GM12878 (cell line): Measurements from ENCODE around the gene GPBP1L1. TPM values are rescaled to one million over a fixed set of nuclear protein-coding genes. Genes with fewer than 3 reads are reported as not detected.
A peak's percentile ranks its signal among the peaks of the same experiment; 100 is the strongest.

ENCODE experiments used
- ATAC-seq: fragments of 200-7000 bp; cut with Tn5 transposase; 3 replicates; pipeline ENCODE4 v1.9.1; 2020; ENCODE audit warnings: mild to moderate bottlenecking, moderate library complexity
- BruUV-seq: library from RNA; stranded (reverse); fragments of 400-500 nt; replicated peaks from 2 replicates; lab custom pipeline; 2021; lab: Mats Ljungman, UMichigan
- CTCF ChIA-PET: fragments of 300-600 bp; sonication (Branson Sonifier 250); formaldehyde crosslinking; extraction: SDS; loops from one replicate; lab custom pipeline; 2021; ENCODE audit warnings: inconsistent platforms; lab: Yijun Ruan, JAX
- POLR2A ChIA-PET: fragments of 350-600 bp; formaldehyde crosslinking; extraction: SDS; loops from one replicate; lab custom pipeline; 2021; ENCODE audit warnings: inconsistent platforms; lab: Charles Lee
- RAD21 ChIA-PET: fragments of 300-600 bp; sonication (Branson Sonifier 250); formaldehyde crosslinking; loops from one replicate; lab custom pipeline; 2023; ENCODE audit warnings: antibody characterized with exemption; ENCODE audit not compliant: unreplicated experiment; lab: Charles Lee
- SMC1A ChIA-PET: fragments of 300-600 bp; sonication (Branson Sonifier 250); formaldehyde crosslinking; loops from one replicate; lab custom pipeline; 2023; ENCODE audit not compliant: unreplicated experiment, uncharacterized antibody; lab: Charles Lee
- DNase-seq: peaks from one replicate; pipeline ENCODE4 v3.0.0-alpha.2; 2011; ENCODE audit warnings: low read depth, low spot score
- FAIRE-seq: peaks from 3 replicates; lab custom pipeline; 2011; peaks lifted over from hg19 to GRCh38; lab: Jason Lieb, UNC
- H2AFZ ChIP-seq: 2 replicates; pipeline ENCODE4 v1.6.0; 2011; ENCODE audit warnings: low read depth, low read length, control low read depth; ENCODE audit not compliant: control insufficient read depth
- H3K27ac ChIP-seq: 2 replicates; pipeline ENCODE4 v1.5.1; 2011; ENCODE audit warnings: control low read depth; ENCODE audit not compliant: control insufficient read depth, insufficient read depth
- H3K27me3 ChIP-seq, 2 experiments: replicated peaks in 1 of 2; 2 replicates each; pipeline versions ENCODE4 v1.6.0 to v1.6.1; 2011; ENCODE audit warnings: low read length in 1 of 2; ENCODE audit not compliant: control insufficient read depth in 2 of 2, insufficient read depth in 2 of 2
- H3K36me3 ChIP-seq, 2 experiments: 2 replicates each; pipeline ENCODE4 v1.5.1; 2011; ENCODE audit warnings: low read length in 1 of 2; ENCODE audit not compliant: control insufficient read depth in 2 of 2, insufficient read depth in 2 of 2
- H3K4me1 ChIP-seq: 2 replicates; pipeline ENCODE4 v1.6.1; 2011; ENCODE audit warnings: mild to moderate bottlenecking, low read length, moderate library complexity, mixed read lengths; ENCODE audit not compliant: control insufficient read depth, insufficient read depth
- H3K4me2 ChIP-seq: 2 replicates; pipeline ENCODE4 v1.6.0; 2011; ENCODE audit warnings: control low read depth; ENCODE audit not compliant: control insufficient read depth, insufficient read depth
- H3K4me3 ChIP-seq: fragments of 200-600 bp; sonication (generic); 2 replicates; pipeline ENCODE4 v1.5.1; 2016
- H3K79me2 ChIP-seq: 2 replicates; pipeline ENCODE4 v1.6.0; 2011; ENCODE audit warnings: low read length; ENCODE audit not compliant: control insufficient read depth, insufficient read depth
- H3K9ac ChIP-seq: 2 replicates; pipeline ENCODE4 v1.8.0; 2011; ENCODE audit warnings: low read length, control low read depth, mixed read lengths; ENCODE audit not compliant: control insufficient read depth, insufficient read depth
- H3K9me3 ChIP-seq: replicated peaks from 3 replicates; pipeline ENCODE4 v1.5.1; 2011; ENCODE audit warnings: mild to moderate bottlenecking, low read length; ENCODE audit not compliant: control insufficient read depth, insufficient read depth
- H4K20me1 ChIP-seq: 2 replicates; pipeline ENCODE4 v1.6.0; 2011; ENCODE audit not compliant: control insufficient read depth, insufficient read depth
- BACH1 ChIP-seq: fragments of 450-650 bp; IDR thresholded peaks from 2 replicates; pipeline ENCODE4 v1.6.1; 2017; ENCODE audit warnings: mild to moderate bottlenecking, borderline replicate concordance
- CHD1 ChIP-seq: IDR thresholded peaks from 2 replicates; pipeline ENCODE4 v1.6.1; 2012; ENCODE audit warnings: low read depth, low read length, improper control_type of control experiment
- CREM ChIP-seq: IDR thresholded peaks from 2 replicates; pipeline ENCODE4 v1.6.1; 2014; ENCODE audit warnings: antibody characterized with exemption, low read depth
- EP300 ChIP-seq, 2 experiments: fragments of 150-350 bp in 1 of 2; IDR thresholded peaks; 2 replicates each; pipeline ENCODE4 v1.6.1; 2011 to 2012; ENCODE audit warnings: low read depth in 2 of 2, low read length in 2 of 2, borderline replicate concordance in 1 of 2, improper control_type of control experiment in 1 of 2, inconsistent platforms in 1 of 2; ENCODE audit not compliant: control insufficient read depth in 1 of 2
- ETV6 ChIP-seq, 2 experiments: fragments of 450-650 bp in 1 of 2; IDR thresholded peaks in 1 of 2; conservative IDR thresholded peaks in 1 of 2; 2 replicates each; pipeline ENCODE4 v1.6.1; 2014; ENCODE audit warnings: antibody characterized with exemption in 1 of 2, borderline replicate concordance in 1 of 2, low read depth in 1 of 2, mild to moderate bottlenecking in 1 of 2, moderate library complexity in 1 of 2
- HDAC2 ChIP-seq: fragments of 200-600 bp; sonication (generic); IDR thresholded peaks from 2 replicates; pipeline ENCODE4 v1.6.1; 2017
- IRF5 ChIP-seq: fragments of 450-650 bp; IDR thresholded peaks from 2 replicates; pipeline ENCODE4 v1.6.1; 2017; ENCODE audit warnings: borderline replicate concordance
- NR2C1 ChIP-seq: fragments of 450-650 bp; IDR thresholded peaks from 2 replicates; pipeline ENCODE4 v1.6.1; 2017; ENCODE audit warnings: antibody characterized with exemption, mild to moderate bottlenecking, moderate library complexity
- NRF1 ChIP-seq: conservative IDR thresholded peaks from 2 replicates; pipeline ENCODE4 v1.6.1; 2011; ENCODE audit warnings: mild to moderate bottlenecking, low read depth, low read length, improper control_type of control experiment
- POU2F2 ChIP-seq: IDR thresholded peaks from 3 replicates; pipeline ENCODE4 v1.6.1; 2011; ENCODE audit warnings: low read depth, mild to moderate bottlenecking, low read length, borderline replicate concordance
- RELA ChIP-seq: fragments of 450-650 bp; IDR thresholded peaks from 2 replicates; pipeline ENCODE4 v1.8.0; 2014; ENCODE audit warnings: borderline replicate concordance; ENCODE audit not compliant: partially characterized antibody
- ZBTB11 ChIP-seq: fragments of 450-650 bp; formaldehyde crosslinking; IDR thresholded peaks from 2 replicates; pipeline ENCODE4 v1.5.0; 2022; ENCODE audit warnings: mild to moderate bottlenecking, missing genetic modification characterization
- WGBS: methylation state at CpG from one replicate; pipeline ENCODE4 v1.1.6; 2016; ENCODE audit warnings: low lambda C conversion rate; ENCODE audit not compliant: insufficient replicate concordance, insufficient coverage; ENCODE audit errors: missing lambda C conversion rate; 5-methylcytosine and 5-hydroxymethylcytosine counted together
- in situ Hi-C: fragments of 300-500 bp; cut with MboI; formaldehyde crosslinking; loops from 9 replicates; pipeline ENCODE4 v1.14.3; 2018; ENCODE audit warnings: mixed read lengths
- intact Hi-C: fragments of 100-400 bp; cut with micrococcal nuclease; formaldehyde crosslinking; loops from one replicate; pipeline ENCODE4 v1.14.2; 2022; ENCODE audit not compliant: unreplicated experiment
- polyA plus RNA-seq, 11 experiments: library from polyadenylated mRNA; depleted of rRNA in 4 of 11; unstranded in 6 of 11; stranded (reverse) in 5 of 11; fragments of >200 nt; fragmentation: Nextera tagmentation in 4 of 11; fragmentation: Illumina TruSeq in 1 of 11; extraction: Ambion mirVana in 4 of 11; extraction: Trizol in 1 of 11; gene quantifications; 1 replicate in 1 of 11; 2 replicates in 10 of 11; pipeline versions ENCODE4 v1.2.1 to v1.2.3, GENCODE V29; 2011 to 2016; ENCODE audit warnings: inconsistent platforms in 2 of 11, missing spikeins in 2 of 11, low read depth in 1 of 11
- total RNA-seq, 4 experiments: library from RNA; depleted of rRNA in 3 of 4; stranded (reverse); fragments of >200 nt in 3 of 4; fragmentation: Illumina TruSeq in 1 of 4; extraction: Trizol in 1 of 4; gene quantifications; 2 replicates each; pipeline versions ENCODE4 v1.2.1 to v1.2.3, GENCODE V29; 2013 to 2021
- TF ChIP-seq, protein P1 (sequence below): IDR thresholded peaks from 2 replicates; pipeline ENCODE4 v1.6.1; 2012; ENCODE audit warnings: low read length, inconsistent platforms
- TF ChIP-seq, protein P2 (sequence below): fragments of 150-350 bp; IDR thresholded peaks from 2 replicates; pipeline ENCODE4 v1.6.1; 2016; ENCODE audit warnings: low read depth, low read length

Gene GPBP1L1
- total and polyA plus RNA-seq, 10 of the 15 experiments (the other 5 are each of a cell fraction or from before 2014, with no cell fraction given): 37.3 to 91.6 (median 81.2) TPM

DNA sequence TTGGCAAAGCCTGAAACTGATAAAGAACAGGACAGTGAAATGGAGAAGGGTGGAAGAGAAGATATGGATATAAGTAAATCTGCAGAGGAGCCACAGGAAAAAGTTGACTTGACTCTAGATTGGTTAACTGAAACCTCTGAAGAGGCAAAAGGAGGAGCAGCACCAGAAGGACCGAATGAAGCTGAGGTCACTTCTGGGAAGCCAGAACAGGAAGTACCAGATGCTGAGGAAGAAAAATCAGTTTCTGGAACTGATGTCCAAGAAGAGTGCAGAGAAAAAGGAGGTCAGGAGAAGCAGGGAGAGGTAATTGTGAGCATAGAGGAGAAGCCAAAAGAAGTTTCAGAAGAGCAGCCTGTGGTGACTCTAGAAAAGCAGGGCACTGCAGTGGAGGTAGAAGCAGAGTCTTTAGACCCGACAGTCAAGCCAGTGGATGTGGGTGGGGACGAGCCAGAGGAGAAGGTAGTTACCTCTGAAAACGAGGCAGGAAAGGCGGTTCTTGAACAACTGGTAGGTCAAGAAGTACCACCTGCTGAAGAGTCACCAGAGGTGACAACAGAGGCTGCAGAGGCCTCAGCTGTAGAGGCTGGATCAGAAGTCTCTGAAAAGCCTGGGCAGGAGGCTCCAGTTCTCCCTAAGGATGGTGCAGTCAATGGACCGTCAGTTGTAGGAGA lies 78.8 kb downstream of the GPBP1L1 start:
- no peak for DNase-seq
- WGBS: 67% methylated on average over 6 of the region's 6 CpGs
- H3K27me3 ChIP-seq: no peaks in the 10 kb centered on the region
- no peak for FAIRE-seq
- intact Hi-C loops: no loop called here
- ATAC-seq: no peak
- POLR2A ChIA-PET: no interaction called here
- RAD21 ChIA-PET: no interaction called here
- H3K36me3 ChIP-seq: peaks cover 14 to 29% of the 10 kb centered on the region in 2 experiments; a peak in 3 of 4 replicates
- CTCF ChIA-PET: no interaction called here
- H3K4me2 ChIP-seq: no peak overlapping the region
- TSS peak; percentile 39 for BruUV-seq
- no peak overlapping the region for H2AFZ ChIP-seq
- SMC1A ChIA-PET: no interaction called here
- in situ Hi-C loops: no loop called here
- peaks cover 2% of the 10 kb centered on the region; the same call in 1 of the 2 replicates for H3K79me2 ChIP-seq
- H3K4me3 ChIP-seq: no peak overlapping the region
- H4K20me1 ChIP-seq: no peaks in the 10 kb centered on the region
- no peak overlapping the region for H3K27ac ChIP-seq
- H3K4me1 ChIP-seq: peaks cover 12% of the 10 kb centered on the region
- H3K9me3 ChIP-seq: no peaks in the 10 kb centered on the region
- H3K9ac ChIP-seq: no peak overlapping the region
- TF ChIP-seq CREM: no peak
- TF ChIP-seq IRF5: no peak
- TF ChIP-seq NR2C1: no peak
- TF ChIP-seq, protein P1, sequence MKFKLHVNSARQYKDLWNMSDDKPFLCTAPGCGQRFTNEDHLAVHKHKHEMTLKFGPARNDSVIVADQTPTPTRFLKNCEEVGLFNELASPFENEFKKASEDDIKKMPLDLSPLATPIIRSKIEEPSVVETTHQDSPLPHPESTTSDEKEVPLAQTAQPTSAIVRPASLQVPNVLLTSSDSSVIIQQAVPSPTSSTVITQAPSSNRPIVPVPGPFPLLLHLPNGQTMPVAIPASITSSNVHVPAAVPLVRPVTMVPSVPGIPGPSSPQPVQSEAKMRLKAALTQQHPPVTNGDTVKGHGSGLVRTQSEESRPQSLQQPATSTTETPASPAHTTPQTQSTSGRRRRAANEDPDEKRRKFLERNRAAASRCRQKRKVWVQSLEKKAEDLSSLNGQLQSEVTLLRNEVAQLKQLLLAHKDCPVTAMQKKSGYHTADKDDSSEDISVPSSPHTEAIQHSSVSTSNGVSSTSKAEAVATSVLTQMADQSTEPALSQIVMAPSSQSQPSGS: no peak
- no peak for TF ChIP-seq ETV6 (conservative IDR thresholded peaks at IDR 0.05 in 1 of 2, IDR thresholded peaks at IDR 0.05 in 1 of 2; ENCODE audit: borderline replicate concordance in 1 of 2, low read depth in 1 of 2)
- TF ChIP-seq HDAC2: no peak
- no peak for TF ChIP-seq EP300 (IDR thresholded peaks at IDR 0.05; ENCODE audit: borderline replicate concordance in 1 of 2, control insufficient read depth in 1 of 2, low read depth in 2 of 2, low read length in 2 of 2)
- no peak for TF ChIP-seq BACH1
- TF ChIP-seq POU2F2: no peak
- TF ChIP-seq CHD1: no peak
- TF ChIP-seq RELA: no peak
- TF ChIP-seq, protein P2, sequence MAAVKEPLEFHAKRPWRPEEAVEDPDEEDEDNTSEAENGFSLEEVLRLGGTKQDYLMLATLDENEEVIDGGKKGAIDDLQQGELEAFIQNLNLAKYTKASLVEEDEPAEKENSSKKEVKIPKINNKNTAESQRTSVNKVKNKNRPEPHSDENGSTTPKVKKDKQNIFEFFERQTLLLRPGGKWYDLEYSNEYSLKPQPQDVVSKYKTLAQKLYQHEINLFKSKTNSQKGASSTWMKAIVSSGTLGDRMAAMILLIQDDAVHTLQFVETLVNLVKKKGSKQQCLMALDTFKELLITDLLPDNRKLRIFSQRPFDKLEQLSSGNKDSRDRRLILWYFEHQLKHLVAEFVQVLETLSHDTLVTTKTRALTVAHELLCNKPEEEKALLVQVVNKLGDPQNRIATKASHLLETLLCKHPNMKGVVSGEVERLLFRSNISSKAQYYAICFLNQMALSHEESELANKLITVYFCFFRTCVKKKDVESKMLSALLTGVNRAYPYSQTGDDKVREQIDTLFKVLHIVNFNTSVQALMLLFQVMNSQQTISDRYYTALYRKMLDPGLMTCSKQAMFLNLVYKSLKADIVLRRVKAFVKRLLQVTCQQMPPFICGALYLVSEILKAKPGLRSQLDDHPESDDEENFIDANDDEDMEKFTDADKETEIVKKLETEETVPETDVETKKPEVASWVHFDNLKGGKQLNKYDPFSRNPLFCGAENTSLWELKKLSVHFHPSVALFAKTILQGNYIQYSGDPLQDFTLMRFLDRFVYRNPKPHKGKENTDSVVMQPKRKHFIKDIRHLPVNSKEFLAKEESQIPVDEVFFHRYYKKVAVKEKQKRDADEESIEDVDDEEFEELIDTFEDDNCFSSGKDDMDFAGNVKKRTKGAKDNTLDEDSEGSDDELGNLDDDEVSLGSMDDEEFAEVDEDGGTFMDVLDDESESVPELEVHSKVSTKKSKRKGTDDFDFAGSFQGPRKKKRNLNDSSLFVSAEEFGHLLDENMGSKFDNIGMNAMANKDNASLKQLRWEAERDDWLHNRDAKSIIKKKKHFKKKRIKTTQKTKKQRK: no peak
- TF ChIP-seq ZBTB11 (CRISPR knock-in tag): no peak
- no peak for TF ChIP-seq NRF1
